GM21390 (cell line): Measurements from ENCODE around the gene WTIP.
"Not testable (repeated sequence)": the region's sequence is repeated elsewhere in the genome, so short reads cannot be mapped to it uniquely, and the experiment has no call there.

Source experiments
- ATAC-seq: cut with Tn5 transposase; IDR thresholded peaks from one replicate; pipeline ENCODE4 v1.9.1; 2021; ENCODE audit not compliant: unreplicated experiment

WTIP gene

DNA sequence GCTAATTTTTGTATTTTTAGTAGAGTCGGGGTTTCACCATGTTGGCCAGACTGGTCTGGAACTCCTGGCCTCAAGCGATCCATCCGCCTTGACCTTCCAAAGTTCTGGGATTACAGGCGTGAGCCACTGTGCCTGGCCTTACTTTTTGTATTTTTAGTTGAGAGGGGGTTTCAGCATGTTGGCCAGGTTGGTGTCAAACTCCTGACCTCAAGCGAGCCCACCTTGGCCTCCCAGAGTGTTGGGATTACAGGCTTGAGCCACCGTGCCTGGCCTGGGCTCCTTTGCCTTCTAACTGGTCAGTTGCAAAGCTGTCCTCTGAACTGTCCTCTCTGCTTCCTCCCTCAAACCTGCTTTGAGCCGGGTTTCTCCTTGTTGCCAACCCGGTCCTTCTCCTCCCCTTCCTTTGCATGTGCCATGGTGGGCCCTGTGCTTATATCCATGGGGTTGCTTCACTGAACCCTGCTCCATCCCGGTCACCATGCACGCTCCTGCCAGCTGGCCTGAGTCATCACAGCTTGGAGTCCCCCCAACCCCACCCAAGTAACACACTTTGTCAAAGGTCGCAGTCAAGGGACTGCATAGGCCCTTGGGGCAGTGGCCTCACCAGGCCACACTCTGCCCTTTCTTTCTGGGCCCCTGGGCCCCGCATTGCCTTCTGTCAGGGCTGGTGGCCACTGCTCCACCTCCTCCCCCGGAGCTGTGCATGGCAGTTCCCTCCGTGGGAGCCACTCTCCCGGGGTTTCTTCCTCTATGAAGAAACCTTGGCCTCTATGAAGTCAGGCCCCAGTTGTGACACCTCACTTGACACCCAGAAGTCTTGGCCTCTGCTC lies 21.2 kb downstream of the WTIP start:
- ATAC-seq: no peak

DNA sequence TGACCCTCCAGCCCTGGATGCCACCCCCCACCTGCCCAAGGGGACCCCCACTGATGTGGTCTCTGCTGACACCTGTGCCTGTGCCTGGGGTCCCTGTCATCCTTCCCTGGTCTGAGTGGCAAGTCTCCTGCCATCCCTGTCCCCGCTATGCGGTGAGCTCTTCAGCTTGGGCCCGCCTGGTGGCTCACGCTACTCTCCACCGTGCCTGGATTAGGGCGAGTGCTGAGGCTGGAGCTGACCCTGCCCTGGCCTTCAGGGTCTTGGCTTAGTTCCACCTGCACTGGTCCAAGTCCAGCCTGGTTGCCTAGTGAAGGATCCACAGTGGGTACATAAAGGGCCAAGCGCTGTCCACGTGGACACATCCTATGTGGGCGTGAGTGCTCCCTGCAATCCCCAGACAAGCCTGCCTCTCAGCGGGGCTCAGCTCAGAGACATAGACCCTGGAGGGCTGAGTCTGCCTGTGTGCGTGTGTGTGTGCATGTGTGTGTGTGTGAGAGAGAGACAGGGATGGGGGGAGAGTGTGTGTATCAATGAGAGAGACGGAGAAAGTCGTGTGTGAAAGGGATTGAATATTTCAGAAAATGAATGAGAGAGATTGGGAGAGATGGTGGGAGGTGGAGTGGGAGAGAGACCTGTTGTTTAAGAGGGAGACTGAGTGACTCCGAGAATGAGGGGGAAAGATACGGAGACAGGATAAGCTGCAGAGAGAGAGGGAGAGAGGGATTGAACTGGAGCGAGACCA lies 22.1 kb downstream of the WTIP start:
- ATAC-seq: no peak

DNA sequence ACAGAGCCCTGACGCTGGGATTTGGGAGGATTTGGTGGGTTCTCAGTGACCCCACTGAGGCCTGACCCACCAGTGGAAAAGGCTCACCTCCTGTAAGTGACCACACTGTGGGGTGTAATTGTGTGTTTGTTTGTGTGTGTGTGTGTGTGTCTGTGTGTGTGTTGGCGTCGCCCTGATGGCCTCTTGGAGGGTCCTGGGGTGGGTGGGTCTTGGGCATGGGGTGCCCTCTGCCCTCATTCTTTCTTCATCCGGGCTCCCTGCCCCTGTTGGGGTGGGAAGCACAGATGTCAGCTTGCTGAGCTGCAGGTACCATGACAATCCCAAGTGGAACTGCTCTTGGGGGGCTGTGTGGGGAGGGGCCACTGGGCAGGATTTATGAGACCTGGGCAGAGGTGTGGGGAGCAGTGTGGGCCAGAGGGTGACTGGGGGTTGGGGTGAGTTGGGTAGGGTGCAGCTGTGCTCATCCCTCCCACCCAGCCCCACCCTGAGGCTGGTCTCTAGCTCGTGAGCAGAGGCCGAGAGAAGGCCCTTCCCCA lies 22.8 kb downstream of the WTIP start:
- ATAC-seq: no peak

DNA sequence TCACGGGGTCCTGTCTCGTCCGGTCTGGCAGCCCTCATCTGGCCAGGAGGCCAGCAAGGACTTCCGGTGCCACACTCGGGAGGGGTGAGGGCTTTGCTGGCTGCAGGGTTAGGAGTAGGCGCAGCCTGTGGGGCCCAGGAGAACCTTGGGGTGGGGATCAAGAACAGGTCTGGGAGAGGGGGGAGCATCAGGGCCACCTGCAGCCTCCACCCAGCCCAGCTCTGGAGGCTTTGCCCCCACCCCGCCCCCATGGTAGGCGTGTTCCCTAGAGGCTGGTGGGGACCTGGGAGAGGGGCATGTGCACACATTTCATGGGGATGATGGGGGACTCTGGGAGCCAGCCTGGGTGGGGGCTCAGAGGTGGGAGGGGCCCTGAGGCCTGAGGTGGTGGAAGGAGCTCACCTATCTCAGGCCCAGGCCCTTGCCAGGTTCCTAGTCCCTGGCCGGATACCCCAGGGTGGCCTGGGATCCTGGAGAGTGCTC lies 23.3 kb downstream of the WTIP start:
- ATAC-seq: no peak

DNA sequence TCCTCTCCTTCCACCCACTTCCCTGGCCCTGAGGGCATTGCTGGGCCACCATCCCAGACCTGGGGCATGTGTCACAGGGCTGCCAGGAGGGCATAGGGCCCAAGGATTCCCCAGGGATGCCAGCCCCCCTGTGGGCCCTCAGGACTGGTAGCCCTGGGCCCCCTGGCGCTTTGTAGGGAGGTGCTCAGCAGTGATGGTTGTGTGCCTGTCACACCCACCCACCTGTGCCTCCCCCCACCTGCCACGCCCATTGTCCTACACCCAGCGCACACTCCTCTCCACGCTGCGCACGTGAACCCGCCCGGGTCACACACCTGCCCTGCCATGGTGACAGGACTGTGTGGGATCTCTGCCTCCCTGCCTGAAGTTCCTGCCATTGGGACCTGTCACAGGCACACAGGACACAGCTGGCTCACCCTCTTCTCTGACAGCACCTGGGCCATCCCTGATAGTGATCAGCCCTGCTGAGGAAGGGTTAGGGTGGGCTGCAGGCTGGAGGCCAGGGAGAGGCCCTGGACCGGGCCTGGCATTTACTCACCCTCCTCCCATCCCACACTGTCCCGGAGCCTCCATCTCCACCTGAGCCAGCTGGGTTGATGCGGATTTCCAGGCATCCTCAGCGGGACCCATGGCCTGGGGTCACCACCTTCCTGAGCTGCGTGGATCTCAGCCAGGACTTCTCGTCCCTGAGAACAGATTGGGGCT lies 23.9 kb downstream of the WTIP start:
- ATAC-seq: no peak

DNA sequence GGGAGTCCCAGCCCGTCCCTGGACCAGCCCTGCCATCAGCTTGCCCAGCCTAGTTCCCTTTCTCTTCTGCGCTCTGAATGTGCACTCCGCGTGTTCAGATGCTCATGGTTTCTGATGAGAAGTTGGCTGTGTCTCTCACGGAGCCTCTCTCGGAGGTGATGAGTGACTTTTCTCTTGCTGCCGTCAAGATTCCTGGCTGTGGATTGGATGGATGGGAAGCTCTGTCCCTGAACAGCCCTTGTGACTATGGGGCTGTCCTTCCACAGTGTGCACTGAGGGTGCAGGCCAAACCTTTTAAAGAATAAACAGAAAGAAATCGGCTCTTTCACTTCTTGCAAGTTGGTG lies 24.4 kb downstream of the WTIP start:
- no peak for ATAC-seq

DNA sequence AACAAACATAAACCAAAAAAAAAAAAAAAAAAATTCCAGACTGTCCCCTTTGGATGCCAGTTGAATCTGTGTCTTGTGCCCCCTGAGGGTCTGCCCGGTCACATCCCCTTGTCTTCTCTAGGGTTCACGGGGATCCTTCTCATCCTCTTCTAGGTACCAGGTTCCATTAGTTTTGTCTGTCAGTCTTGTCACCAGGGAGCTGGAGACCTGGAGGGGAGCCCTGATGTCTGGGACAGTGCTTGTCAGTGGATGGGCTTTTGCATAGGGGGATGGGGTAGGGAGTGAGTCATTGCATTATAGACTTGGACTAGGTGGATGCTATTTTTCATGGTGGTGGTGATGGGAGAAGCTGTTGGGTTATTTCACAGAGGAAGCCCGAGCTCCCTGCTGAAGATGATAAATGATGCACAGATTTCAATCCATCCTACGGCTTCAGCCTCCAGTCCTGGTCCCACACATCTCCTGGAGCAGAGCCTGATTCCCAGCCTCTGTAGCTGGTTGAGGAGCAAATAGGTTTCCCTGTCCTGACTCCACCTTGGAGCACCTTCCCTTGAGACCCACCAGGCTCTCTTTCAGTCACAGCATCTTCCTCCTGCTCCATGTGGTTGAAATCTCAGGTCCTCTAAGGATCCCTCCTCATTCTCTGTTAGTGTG lies 26.0 kb downstream of the WTIP start:
- ATAC-seq: no peak

DNA sequence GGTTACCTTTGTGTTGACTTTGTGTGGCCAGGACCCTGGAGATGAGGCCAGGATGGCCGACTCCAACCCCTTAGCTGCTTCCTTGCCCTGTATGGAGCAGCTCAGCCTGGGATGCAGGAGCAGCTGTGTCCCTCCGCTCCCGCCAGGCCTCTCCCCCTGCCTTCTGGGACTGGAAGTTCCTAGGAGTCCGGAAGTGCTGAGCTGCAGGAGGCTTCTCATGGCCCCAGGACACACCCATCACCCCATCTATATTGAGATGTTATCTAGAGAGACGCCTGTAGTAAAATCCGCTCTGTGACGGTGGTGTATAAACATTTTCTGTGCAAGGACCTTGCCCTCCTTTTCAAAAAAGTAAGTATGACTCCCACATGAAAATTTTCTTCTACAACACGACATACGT lies 27.0 kb downstream of the WTIP start:
- no peak for ATAC-seq

DNA sequence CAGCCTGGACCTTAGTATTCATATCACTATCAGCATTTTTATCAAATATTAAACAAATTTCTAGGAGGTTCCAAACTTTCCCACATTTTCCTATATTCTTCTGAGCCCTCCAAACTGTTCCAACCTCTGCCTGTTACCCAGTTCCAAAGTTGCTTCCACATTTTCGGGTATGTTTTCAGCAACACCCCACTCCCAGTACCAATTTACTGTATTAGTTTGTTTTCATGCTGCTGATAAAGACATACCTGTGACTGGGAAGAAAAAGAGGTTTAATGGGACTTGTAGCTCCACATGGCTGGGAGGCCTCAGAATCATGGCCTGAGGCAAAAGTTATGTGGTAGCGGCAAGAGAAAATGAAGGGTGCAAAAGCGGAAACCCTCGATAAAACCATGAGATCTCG lies 29.3 kb downstream of the WTIP start:
- not testable (repeated sequence) for ATAC-seq

DNA sequence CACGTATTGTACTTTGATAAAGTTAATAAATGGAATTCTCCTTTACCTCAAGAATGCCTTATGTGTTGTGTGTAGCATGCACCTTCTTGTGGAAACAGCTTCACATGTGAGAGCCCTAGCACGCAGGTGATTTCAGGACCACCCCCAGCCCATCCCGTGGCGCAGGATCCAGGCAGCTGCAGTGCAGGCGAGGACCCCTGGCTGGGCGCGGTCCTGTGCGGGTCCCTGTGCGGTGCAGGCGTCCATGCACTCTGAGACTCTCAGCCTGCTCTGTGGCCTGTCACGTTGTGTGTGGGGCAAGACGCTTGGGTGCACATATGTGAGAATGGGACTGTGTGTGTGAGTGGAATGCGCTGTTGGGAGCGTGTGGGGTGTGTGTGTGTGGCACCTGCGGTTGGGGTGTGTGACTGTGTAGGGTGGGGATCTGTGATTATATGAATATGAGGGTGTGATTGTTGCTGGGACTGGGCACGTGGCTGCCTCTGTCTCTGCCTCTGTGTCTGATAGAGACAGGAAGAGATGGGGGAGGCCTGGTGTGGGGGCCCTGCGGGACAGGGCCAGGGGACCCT lies 30.8 kb downstream of the WTIP start:
- no peak for ATAC-seq

DNA sequence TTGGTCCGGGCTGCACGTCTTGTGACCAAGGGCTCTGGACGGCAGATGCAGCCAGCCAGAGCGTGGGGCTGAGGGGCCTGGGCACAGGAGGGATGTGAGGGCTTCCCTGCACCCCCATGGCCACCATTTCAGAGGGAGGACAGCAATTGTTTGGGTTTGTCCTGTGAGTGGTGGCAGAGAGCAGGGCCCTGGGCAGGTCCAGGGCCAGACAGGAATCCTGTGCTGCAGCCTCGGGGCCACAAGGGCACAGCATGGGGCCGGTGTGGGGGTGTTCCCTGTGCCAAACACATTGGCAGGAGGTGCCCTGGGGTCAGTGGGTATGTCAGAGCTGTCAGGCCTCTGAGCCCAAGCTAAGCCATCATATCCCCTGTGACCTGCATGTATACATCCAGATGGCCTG lies 32.2 kb downstream of the WTIP start:
- ATAC-seq: no peak

DNA sequence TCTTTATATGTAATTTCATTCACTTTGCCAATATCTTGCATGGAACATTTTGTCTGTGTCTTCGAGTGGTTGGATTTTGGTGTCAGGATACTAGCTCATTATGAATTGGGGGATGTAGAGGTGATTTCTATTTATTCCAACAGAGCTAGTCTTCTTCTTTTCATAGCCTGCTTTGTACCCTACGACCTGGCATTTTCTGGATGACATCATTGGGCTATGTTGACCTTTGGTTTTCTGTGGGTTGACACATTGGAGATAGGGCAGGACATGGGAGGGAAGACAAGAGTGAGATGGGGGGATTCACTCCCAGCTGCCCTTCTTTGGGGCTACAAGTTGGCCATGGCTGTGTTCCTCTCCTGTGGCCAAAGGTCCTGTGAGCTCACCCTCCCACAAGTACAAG lies 38.0 kb downstream of the WTIP start:
- no peak for ATAC-seq

DNA sequence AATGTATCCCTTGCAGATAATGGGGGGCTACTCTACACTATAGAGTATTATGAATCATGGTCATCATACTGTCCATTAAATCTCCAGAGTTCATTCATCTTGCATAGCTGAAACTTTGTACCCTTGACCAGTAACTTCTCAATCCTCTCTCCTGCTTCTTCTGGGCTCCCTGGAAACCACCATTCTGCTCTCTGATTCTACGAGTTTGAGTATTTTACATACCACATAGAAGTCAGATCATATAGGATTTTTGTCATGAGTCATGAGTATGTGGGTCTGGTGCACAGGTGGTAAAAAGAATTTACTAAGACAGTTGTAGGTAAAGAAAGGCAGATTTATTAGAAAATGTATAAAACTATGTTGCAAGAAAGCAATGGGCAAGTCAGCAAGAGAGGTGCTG lies 41.9 kb downstream of the WTIP start:
- no peak for ATAC-seq

DNA sequence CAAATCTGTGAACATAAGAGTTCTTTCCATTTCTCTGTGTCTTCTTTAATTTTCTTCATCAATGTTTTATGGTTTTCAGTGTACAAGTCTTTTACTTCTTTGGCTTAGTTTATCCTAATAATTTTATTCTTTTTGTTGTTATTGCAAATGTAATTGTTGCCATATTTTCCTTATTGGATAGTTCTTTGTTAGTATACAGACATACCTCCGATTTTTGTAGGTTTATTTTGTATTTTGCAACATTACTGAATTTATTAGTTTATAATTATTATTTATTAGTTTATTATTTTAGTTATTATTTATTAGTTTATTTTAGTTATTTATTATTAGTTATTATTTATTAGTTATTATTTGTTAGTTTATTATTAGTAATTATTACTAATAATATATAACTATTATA lies 43.4 kb downstream of the WTIP start:
- ATAC-seq: no peak

DNA sequence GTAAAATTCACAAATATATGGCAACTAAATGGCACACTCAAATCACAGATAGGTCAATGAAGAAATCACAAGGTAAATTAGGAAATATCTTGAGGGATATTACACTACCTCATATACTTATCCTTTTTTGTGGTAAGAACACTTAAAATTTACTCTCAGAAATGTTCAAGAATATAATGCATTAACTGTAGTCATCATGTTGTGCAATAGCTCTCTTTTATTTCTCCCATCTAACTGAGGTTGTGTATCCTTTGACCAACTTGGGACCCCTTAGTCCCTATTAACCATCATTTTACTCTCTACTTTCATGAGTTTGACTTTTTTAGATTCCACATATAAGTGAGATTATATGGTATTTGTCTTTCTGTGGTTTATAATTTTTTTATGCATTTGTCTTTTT lies 52.6 kb downstream of the WTIP start:
- ATAC-seq: no peak

DNA sequence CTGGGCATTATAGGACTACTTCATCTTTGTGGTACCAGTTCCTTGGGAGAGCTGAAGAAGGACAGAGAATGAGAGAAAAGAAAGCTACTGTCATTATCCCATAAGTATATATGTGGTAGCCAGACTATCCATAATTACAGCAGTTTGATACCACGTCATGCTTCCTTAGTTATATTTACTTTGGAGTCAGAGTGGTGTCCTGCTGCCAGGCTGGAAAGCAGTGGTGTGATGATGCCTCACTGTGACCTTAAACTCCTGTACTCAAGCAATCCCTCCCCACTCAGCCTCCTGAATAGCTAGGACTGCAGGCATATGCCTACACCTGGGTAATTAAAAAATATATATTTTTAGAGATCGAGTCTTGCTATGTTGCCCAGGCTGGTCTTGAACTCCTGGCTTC lies 57.8 kb downstream of the WTIP start:
- ATAC-seq: no peak

DNA sequence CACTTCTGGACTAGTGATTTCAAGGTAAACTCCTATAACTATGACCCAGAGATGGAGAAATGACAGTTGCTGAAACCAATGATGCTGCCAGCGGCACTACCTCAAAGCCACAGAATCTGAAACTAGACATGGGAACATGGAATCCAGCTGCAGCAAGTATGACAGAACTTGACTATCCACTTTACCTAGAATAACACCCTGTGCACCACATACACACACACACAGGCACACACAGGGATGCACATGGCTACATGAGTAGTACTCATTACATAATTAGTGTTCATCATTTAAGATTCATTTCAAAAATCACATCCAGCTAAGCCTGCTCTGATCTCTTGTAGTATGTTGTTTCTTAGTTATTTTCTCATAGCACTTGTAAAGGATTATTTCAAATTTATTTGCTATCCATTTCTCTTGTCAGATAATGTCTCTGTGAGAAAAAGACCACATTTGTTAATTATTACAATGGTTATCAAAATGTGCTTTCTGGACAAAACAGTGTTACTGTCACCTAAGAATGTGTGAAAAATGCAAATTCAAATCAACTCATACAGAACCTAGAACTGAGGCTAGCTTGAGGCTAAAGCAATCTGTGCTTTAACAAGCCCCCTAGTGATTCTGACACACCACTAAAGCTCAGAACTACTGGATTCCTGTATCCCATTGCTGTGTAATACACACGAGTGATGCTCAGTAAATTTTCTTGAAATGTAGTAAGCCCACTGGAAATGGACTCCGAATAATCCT lies 59.4 kb downstream of the WTIP start:
- no peak for ATAC-seq

DNA sequence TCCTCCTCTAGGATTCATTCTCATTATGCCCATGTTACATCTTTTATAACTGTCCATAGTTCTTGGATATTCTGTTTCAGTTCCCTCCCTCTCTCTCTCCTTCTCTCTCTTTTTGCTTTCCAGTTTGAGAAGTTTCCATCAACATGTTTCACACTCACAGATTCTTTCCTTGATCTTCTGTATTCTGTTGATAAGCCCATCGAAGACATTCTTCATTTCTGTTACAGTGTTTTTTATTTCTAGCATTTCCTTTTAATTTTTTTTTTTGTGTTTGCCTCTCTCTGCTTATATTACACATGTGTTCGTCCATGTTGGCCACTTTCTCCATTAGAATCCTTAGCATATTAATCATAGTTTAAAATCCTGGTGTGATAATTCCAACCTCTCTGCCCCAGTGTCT lies 68.3 kb downstream of the WTIP start:
- ATAC-seq: no peak

DNA sequence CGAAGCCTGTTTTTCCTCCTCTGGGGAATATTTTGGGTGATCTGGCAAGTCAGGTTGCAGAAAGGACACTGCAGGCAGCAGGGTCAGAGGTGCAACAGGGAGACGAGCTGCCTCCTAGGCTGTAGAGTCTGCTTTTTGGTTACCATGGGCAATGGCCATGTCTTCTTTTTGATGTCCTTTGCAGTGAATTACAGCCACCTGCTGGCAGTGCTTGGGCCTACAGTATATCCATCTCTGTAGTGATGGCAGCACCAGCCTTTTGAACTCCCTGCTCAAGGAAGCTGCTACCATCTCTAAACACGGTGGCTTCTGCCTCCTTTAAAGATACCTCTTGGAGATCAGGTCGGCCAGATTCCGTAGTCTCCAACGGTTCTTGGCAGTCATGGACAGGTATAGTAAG lies 73.9 kb downstream of the WTIP start:
- ATAC-seq: no peak

DNA sequence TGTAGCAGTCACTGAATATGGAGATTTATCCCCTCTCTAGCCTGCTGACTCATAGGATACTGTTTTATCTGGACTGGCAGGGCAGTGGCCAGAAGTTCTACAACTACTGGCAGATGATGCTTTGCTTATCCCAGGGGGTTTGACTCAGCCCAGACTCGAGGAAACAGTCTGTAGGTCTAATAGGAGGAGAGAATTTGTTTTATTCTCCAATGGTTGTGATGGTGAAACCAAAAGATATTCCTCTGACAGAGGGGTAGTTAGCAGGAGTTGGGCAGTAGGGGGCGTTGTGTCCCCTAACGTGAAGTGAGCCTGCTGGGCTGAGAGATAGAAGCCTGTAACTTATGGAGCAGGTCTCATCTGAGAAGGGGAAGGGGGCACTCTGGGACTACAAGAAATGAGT lies 74.9 kb downstream of the WTIP start:
- ATAC-seq: no peak
